SH-SY5Y (cell line): ENCODE measurements around the gene TAF1D.

Source experiments
- GATA2 ChIP-seq: IDR thresholded peaks from 2 replicates; pipeline ENCODE4 v1.6.1; 2011; ENCODE audit warnings: mild to moderate bottlenecking, low read depth, low read length
- GATA3 ChIP-seq: IDR thresholded peaks from 2 replicates; pipeline ENCODE4 v1.6.1; 2011; ENCODE audit warnings: low read depth, mild to moderate bottlenecking, low read length, moderate library complexity

GRCh38 chr11:93732237-93732892 lies 8.9 kb downstream of the TAF1D start:
- no peak for TF ChIP-seq GATA3
- TF ChIP-seq GATA2: no peak
